HL-60 (cell line): Measurements from ENCODE around the gene DPH5.

Experiments used
- DNase-seq, 2 experiments: peaks; one replicate each; pipeline ENCODE4 v3.0.0-alpha.2; 2010 to 2020; ENCODE audit warnings: low read depth in 1 of 2, low spot score in 1 of 2
- H3K27ac ChIP-seq: fragments of 250-450 bp; sonication (Bioruptor Pico); replicated peaks from 2 replicates; pipeline ENCODE4 v1.5.1; 2020; ENCODE audit warnings: mild to moderate bottlenecking, moderate library complexity
- H3K27me3 ChIP-seq: fragments of 250-450 bp; sonication (Bioruptor Pico); 2 replicates; pipeline ENCODE4 v1.5.1; 2021; ENCODE audit warnings: mild to moderate bottlenecking, moderate library complexity; ENCODE audit not compliant: insufficient read depth, poor library complexity, severe bottlenecking
- H3K4me3 ChIP-seq: replicated peaks from 2 replicates; pipeline ENCODE4 v1.5.1; 2011; ENCODE audit warnings: mild to moderate bottlenecking, control low read depth, low read length; ENCODE audit not compliant: insufficient read depth
- CTCF ChIP-seq: IDR thresholded peaks from one replicate; pipeline ENCODE4 v1.5.1; 2011; ENCODE audit warnings: low read length, control low read depth, inconsistent platforms; ENCODE audit not compliant: insufficient read depth
- GABPA ChIP-seq: IDR thresholded peaks from 2 replicates; pipeline ENCODE4 v1.6.1; 2012; ENCODE audit warnings: low read depth
- POLR2AphosphoS5 ChIP-seq: IDR thresholded peaks from 2 replicates; pipeline ENCODE4 v1.6.1; 2012; ENCODE audit warnings: low read depth
- REST ChIP-seq: IDR thresholded peaks from 2 replicates; pipeline ENCODE4 v1.6.1; 2012; ENCODE audit warnings: low read depth; ENCODE audit not compliant: insufficient replicate concordance
- SPI1 ChIP-seq: IDR thresholded peaks from 2 replicates; pipeline ENCODE4 v1.6.1; 2012; ENCODE audit warnings: low read depth, mild to moderate bottlenecking, borderline replicate concordance

DPH5 gene

GRCh38 chr1:100982793-100983192, 42.8 kb downstream of the DPH5 start:
- TF ChIP-seq CTCF (no peak), GABPA (no peak), SPI1 (no peak), REST (no peak), POLR2AphosphoS5 (no peak)
- no peak overlapping the region for H3K27ac ChIP-seq
- no peak for DNase-seq
- no peak overlapping the region for H3K4me3 ChIP-seq
- H3K27me3 ChIP-seq = no peaks in the 10 kb centered on the region

GRCh38 chr1:100979631-100980030, 46.0 kb downstream of the DPH5 start:
- Histone ChIP-seq H3K4me3 (no peak overlapping the region), H3K27me3 (no peaks in the 10 kb centered on the region), H3K27ac (no peak overlapping the region)
- TF ChIP-seq POLR2AphosphoS5 = no peak
- no peak for TF ChIP-seq REST
- TF ChIP-seq GABPA = no peak
- no peak for TF ChIP-seq CTCF
- TF ChIP-seq SPI1 = no peak
- no peak for DNase-seq

GRCh38 chr1:100976936-100977335, 48.6 kb downstream of the DPH5 start:
- H3K27ac ChIP-seq = no peak overlapping the region
- H3K27me3 ChIP-seq = no peaks in the 10 kb centered on the region
- no peak for TF ChIP-seq POLR2AphosphoS5
- no peak for TF ChIP-seq CTCF
- no peak for TF ChIP-seq REST
- TF ChIP-seq SPI1 = no peak
- TF ChIP-seq GABPA = no peak
- no peak for DNase-seq
- H3K4me3 ChIP-seq = no peak overlapping the region
